Measurements from ENCODE around the gene GJA10. TPM values are rescaled to one million over a fixed set of nuclear protein-coding genes. Genes with fewer than 3 reads are reported as not detected.

The GJA10 gene
- not detected in 2 replicates for total RNA-seq

DNA sequence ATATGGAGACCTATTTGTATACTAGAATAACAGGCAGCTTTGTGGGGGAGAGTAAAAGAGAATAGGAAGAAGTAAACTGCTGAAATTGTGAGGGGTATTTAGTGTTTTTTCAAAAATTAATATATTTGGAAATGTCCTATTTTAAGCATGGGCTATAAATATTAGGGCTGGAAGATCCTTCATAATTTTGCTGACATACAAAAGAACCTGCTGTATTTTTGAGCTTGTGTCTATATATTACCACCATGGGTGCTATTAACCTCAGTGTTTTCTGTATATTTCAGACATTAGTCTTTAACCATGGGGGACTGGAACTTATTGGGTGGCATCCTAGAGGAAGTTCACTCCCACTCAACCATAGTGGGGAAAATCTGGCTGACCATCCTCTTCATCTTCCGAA is at the start of gene GJA10:
GJA10 (plus strand) TSS at position 301 of the 400 bp plus-strand sequence; CDS start at position 301, 0 bp downstream.

Other genes with a start within 250 kb of the GJA10 start
- 11.9 and 15.5 TPM in 2 replicates for gene MDN1, start 74.7 kb upstream of the GJA10 start, total RNA-seq
- gene CASP8AP2, start 64.6 kb upstream of the GJA10 start, total RNA-seq: 3.7 and 5.4 TPM in 2 replicates

Data from mesangial cell (primary cell).